SK-MEL-5 (cell line): ENCODE results near the gene EPHA7. TPM values are rescaled to one million over a fixed set of nuclear protein-coding genes. Genes with fewer than 3 reads are reported as not detected.

ENCODE experiments used
- DNase-seq: peaks from one replicate; pipeline ENCODE4 v3.0.0-alpha.2; 2016; ENCODE audit warnings: low read depth, low spot score
- in situ Hi-C: cut with HindIII; loops from 2 replicates; pipeline ENCODE4 v1.10.0; 2016; ENCODE audit warnings: low sequenced_read_pairs, high pct_unique_total_duplicates, low pct_unique_long_range_greater_than_20kb
- polyA plus RNA-seq, 2 experiments: library from polyadenylated mRNA; depleted of rRNA; stranded (reverse); fragments of >200 nt; gene quantifications; 2 replicates each; pipeline ENCODE4 v1.2.3, GENCODE V29; 2015
- total RNA-seq: library from RNA; depleted of rRNA; stranded (reverse); fragments of >200 nt; shearing (Covaris generic); gene quantifications from 2 replicates; pipeline ENCODE4 v1.2.3, GENCODE V29; 2014; rRNA removed

The EPHA7 gene
- total RNA-seq, result 4.9 and 5.7 TPM in 2 replicates
- polyA plus RNA-seq (2015; cell fraction: cytosol; rRNA removed), result 4.5 and 6.0 TPM in 2 replicates
- polyA plus RNA-seq (2015; cell fraction: nucleus; rRNA removed), result 8.0 and 10.2 TPM in 2 replicates

- in situ Hi-C loops, result no loop called here
- peak; percentile 91 for DNase-seq
Measured at GRCh38 chr6:93419304-93420162, at the start of gene EPHA7. Gene EPHA7 (minus strand): TSS chr6:93419559. CDS start chr6:93419341, 218 bp downstream.

GRCh38 chr6:93468291-93468690 is 48.9 kb upstream of the EPHA7 start:
- in situ Hi-C loops, result no loop called here
- no peak for DNase-seq

- in situ Hi-C loops, result no loop called here
- DNase-seq, result peak; percentile 33
Measured at GRCh38 chr6:93454533-93454932, 35.2 kb upstream of the EPHA7 start.

GRCh38 chr6:93453956-93454355 is 34.6 kb upstream of the EPHA7 start:
- in situ Hi-C loops, result no loop called here
- no peak for DNase-seq

- in situ Hi-C loops, result no loop called here
- DNase-seq, result no peak
Measured at GRCh38 chr6:93447874-93448273, 28.5 kb upstream of the EPHA7 start.

- in situ Hi-C loops, result no loop called here
- no peak for DNase-seq
Measured at GRCh38 chr6:93437491-93437890, 18.1 kb upstream of the EPHA7 start.

- in situ Hi-C loops, result no loop called here
- DNase-seq, result no peak
Measured at GRCh38 chr6:93433592-93433991, 14.2 kb upstream of the EPHA7 start.

GRCh38 chr6:93424303-93425064 is 5.1 kb upstream of the EPHA7 start:
- in situ Hi-C loops, result no loop called here
- DNase-seq, result peak; percentile 44

- in situ Hi-C loops, result no loop called here
- peak; percentile 77 for DNase-seq
Measured at GRCh38 chr6:93423542-93423941, 4.2 kb upstream of the EPHA7 start.

- in situ Hi-C loops, result no loop called here
- peak; percentile 13 for DNase-seq
Measured at GRCh38 chr6:93420163-93420795, 920 bp upstream of the EPHA7 start.

GRCh38 chr6:93418408-93419303 is 703 bp downstream of the EPHA7 start:
- in situ Hi-C loops, result no loop called here

GRCh38 chr6:93418033-93418407 is 1.3 kb downstream of the EPHA7 start:
- DNase-seq, result no peak
- in situ Hi-C loops, result no loop called here

More at GRCh38 chr6:93418408-93419303, 703 bp downstream of the EPHA7 start:
- DNase-seq, result peak; percentile 22

- in situ Hi-C loops, result no loop called here
- peak; percentile 18 for DNase-seq
Measured at GRCh38 chr6:93417421-93418013, 1.8 kb downstream of the EPHA7 start.

- DNase-seq, result peak; percentile 47
- in situ Hi-C loops, result no loop called here
Measured at GRCh38 chr6:93416571-93417420, 2.6 kb downstream of the EPHA7 start.

- in situ Hi-C loops, result no loop called here
- DNase-seq, result no peak
Measured at GRCh38 chr6:93413190-93413589, 6.2 kb downstream of the EPHA7 start.

- in situ Hi-C loops, result no loop called here
- no peak for DNase-seq
Measured at GRCh38 chr6:93412452-93412851, 6.9 kb downstream of the EPHA7 start.
